ENCODE results near the gene UNC50. TPM values are rescaled to one million over a fixed set of nuclear protein-coding genes. Genes with fewer than 3 reads are reported as not detected.

The UNC50 gene
- total and polyA plus RNA-seq, 7 donors, result 12.5 to 61.0 (median 39.4) TPM

DNA sequence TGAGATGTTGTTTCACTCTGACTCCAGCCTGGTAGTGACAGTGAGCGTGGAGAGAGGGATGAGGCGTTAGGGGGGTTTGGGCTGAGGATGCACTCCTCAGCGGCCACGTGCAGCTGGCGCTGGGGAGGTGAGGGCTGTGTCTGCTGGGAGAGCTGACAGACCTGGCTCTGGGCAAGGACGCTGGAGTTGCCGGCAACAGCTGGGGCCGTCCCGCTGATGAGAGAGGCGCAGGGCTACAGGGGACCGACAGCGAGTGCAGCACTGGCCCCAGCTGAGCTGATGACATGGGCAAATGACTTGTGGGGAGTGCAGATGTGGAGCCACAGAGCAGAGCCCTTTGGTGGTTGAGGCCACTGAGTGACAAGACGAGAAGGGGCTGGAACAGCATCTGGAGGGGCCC lies 38.5 kb upstream of the UNC50 start:
- no peaks in the 10 kb centered on the region for H3K9me3 ChIP-seq
- no peak overlapping the region for H3K4me3 ChIP-seq
- H3K27me3 ChIP-seq, result no peaks in the 10 kb centered on the region
- DNase-seq, result no peak
- WGBS, 2 donors, result 97% methylated on average over 13 of the region's 13 CpGs
- TF ChIP-seq POLR2AphosphoS5 (IDR thresholded peaks at IDR 0.05), result no peak
- TF ChIP-seq, protein P1, sequence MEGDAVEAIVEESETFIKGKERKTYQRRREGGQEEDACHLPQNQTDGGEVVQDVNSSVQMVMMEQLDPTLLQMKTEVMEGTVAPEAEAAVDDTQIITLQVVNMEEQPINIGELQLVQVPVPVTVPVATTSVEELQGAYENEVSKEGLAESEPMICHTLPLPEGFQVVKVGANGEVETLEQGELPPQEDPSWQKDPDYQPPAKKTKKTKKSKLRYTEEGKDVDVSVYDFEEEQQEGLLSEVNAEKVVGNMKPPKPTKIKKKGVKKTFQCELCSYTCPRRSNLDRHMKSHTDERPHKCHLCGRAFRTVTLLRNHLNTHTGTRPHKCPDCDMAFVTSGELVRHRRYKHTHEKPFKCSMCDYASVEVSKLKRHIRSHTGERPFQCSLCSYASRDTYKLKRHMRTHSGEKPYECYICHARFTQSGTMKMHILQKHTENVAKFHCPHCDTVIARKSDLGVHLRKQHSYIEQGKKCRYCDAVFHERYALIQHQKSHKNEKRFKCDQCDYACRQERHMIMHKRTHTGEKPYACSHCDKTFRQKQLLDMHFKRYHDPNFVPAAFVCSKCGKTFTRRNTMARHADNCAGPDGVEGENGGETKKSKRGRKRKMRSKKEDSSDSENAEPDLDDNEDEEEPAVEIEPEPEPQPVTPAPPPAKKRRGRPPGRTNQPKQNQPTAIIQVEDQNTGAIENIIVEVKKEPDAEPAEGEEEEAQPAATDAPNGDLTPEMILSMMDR (IDR thresholded peaks at IDR 0.05), result no peak
- no peaks in the 10 kb centered on the region for H3K4me1 ChIP-seq
- intact Hi-C loops (cut with DNase I), result loop anchor here (2.0 to 5.0 kb wide), 2 partner anchors 125 to 158 kb away; partner anchors contain the start of gene INPP4A
- no peak overlapping the region for H3K27ac ChIP-seq
- H3K36me3 ChIP-seq, result peaks cover 32 to 97% (median 63%) of the 10 kb centered on the region in 4 donors

DNA sequence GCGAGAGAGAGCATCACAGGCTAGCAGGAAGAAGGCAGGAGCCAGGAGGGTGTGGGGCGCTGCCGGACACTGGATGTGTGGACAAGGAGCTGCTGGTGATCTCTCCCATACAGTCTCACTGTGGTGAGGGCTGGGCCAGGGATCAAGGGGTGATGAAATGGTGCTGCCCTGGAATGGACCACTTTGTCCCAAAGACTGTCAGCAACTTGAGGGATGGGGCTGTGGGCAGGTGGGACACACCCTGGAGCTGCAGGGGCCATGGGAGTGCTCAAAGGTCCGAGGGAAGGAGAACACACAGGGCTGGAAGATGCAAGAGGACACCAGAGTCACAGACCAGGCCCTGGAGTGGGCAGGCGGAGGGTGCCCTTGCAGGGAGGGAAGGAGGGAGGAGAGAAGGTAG lies 38.0 kb upstream of the UNC50 start:
- Histone ChIP-seq H3K9me3 (no peaks in the 10 kb centered on the region), H3K36me3 (peaks cover 35 to 97% (median 60%) of the 10 kb centered on the region in 4 donors), H3K27ac (no peak overlapping the region), H3K4me1 (no peaks in the 10 kb centered on the region), H3K4me3 (no peak overlapping the region), H3K27me3 (no peaks in the 10 kb centered on the region)
- WGBS, 2 donors, result 92 to 97% methylated on average over 5 of the region's 5 CpGs
- peak; percentile 32 for DNase-seq
- intact Hi-C loops (cut with DNase I), result no loop called here
- TF ChIP-seq EP300 (IDR thresholded peaks at IDR 0.05) (no peak), POLR2AphosphoS5 (IDR thresholded peaks at IDR 0.05) (no peak), POLR2A (IDR thresholded peaks at IDR 0.05) (no peak)
- TF ChIP-seq, protein P1 (IDR thresholded peaks at IDR 0.05), result no peak

DNA sequence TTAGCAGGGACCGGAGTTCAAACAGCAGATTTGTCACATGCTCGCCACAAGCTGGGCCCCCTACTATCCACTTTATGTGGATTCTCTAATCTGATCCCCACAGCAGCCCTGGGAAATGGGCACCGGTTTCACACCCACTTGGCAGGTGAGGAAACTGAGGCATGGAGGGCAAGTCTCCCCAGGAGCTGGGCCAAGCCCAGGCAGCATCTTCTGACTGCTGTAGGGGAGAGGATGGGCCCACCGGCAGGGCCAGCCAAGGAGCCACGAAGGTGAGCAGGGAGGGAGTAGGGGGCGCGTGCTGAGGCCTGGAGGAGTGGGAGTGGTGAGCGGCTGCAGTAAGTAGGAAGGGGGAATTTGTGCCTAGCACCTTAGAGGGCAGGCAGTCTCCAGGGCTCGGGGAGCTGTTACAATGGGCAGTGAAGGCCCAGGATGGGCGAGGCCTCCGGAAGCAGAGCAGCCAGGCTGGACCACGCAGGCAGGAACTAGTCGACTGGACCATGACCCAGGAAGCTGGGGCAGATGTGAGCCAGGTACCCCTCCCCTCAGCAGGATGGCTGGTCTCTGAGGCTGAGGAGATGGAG lies 37.2 kb upstream of the UNC50 start:
- peaks cover 26 to 97% (median 55%) of the 10 kb centered on the region in 4 donors for H3K36me3 ChIP-seq
- no peak overlapping the region for H3K27ac ChIP-seq
- TF ChIP-seq POLR2AphosphoS5 (IDR thresholded peaks at IDR 0.05) (no peak), POLR2A (IDR thresholded peaks at IDR 0.05) (no peak), EP300 (IDR thresholded peaks at IDR 0.05) (no peak)
- TF ChIP-seq, protein P1 (IDR thresholded peaks at IDR 0.05), result no peak
- H3K4me3 ChIP-seq, result no peak overlapping the region
- no peaks in the 10 kb centered on the region for H3K4me1 ChIP-seq
- no peak for DNase-seq
- intact Hi-C loops (cut with DNase I), result no loop called here
- H3K27me3 ChIP-seq, result no peaks in the 10 kb centered on the region
- WGBS, 2 donors, result 91 to 93% methylated on average over 13 of the region's 13 CpGs
- H3K9me3 ChIP-seq, result no peaks in the 10 kb centered on the region

- Histone ChIP-seq H3K4me3 (no peak overlapping the region), H3K27me3 (no peaks in the 10 kb centered on the region), H3K4me1 (no peaks in the 10 kb centered on the region), H3K9me3 (no peaks in the 10 kb centered on the region), H3K27ac (no peak overlapping the region), H3K36me3 (peaks cover 26 to 97% (median 50%) of the 10 kb centered on the region in 4 donors)
- WGBS, 2 donors, result 88 to 94% methylated on average over 9 of the region's 9 CpGs
- intact Hi-C loops (cut with DNase I), result no loop called here
- no peak for DNase-seq
- no peak for TF ChIP-seq EP300 (IDR thresholded peaks at IDR 0.05)
Measured at GRCh38 chr2:98571796-98572195, 36.6 kb upstream of the UNC50 start.

- TF ChIP-seq EP300 (IDR thresholded peaks at IDR 0.05), result no peak
- no peak for TF ChIP-seq POLR2AphosphoS5 (IDR thresholded peaks at IDR 0.05)
- TF ChIP-seq, protein P1 (IDR thresholded peaks at IDR 0.05), result no peak
- TF ChIP-seq POLR2A (IDR thresholded peaks at IDR 0.05), result no peak
- Histone ChIP-seq H3K36me3 (peaks cover 26 to 97% (median 51%) of the 10 kb centered on the region in 4 donors), H3K4me1 (no peaks in the 10 kb centered on the region), H3K4me3 (no peak overlapping the region), H3K27me3 (no peaks in the 10 kb centered on the region), H3K27ac (no peak overlapping the region), H3K9me3 (no peaks in the 10 kb centered on the region)
- no peak for DNase-seq
- intact Hi-C loops (cut with DNase I), result no loop called here
- WGBS, 2 donors, result 87 to 88% methylated on average over 5 of the region's 5 CpGs
Measured at GRCh38 chr2:98572211-98572610, 36.2 kb upstream of the UNC50 start.

Data from sigmoid colon (tissue), 7 donors.